ENCODE measurements around the gene TBC1D24. TPM values are rescaled to one million over a fixed set of nuclear protein-coding genes. Genes with fewer than 3 reads are reported as not detected.

Gene TBC1D24
- total and polyA plus RNA-seq, 9 of the 15 experiments (the other 6 are each of a cell fraction or from before 2014, with no cell fraction given) = 1.7 to 22.6 (median 7.2) TPM

DNA sequence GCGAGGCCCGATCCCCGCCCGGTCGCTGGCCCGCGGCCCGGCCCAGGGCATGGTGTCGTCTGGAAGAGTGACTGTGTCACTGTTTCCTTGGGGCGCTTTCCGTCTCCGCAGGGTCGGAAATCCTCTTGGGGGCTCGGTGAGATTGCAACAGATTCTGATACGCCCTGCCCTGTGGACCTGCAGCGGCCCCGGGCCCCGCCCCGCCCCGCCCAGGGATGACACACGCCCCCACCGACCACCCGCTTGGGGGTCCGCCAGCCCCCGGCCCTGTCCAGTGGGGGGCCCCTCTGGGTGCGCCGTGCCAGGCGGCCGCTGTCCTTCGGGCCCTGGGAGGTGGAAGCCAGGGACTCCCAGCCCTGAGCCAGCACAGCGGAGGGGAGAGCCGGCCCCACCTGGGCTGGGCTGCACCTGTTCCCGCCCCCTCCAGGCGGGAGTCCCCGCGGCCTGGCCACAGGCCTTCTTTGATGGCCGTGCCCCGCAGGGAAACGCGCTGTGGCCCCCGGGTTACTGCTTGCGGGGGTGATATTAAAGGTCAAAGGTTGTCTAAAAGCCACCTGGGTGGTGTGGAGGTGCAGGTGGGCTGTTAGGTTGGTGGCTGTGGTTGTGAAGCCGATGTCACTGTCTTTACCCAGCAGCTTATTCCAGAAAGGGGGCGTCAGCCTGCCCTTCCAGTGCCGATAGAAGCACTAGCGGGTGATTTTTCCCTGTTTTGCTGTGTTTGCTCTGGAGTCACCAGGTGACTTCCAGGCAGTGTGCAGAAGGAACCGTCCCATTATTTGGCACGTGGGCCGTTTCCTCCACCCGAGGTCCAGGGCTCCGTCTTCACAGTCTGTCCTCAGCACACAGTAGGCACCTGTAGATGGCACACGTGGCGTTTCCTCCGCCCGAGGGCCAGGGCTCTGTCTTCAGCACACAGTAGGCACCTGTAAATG, 752 bp downstream of the TBC1D24 start (continued):
- TF ChIP-seq, protein P1, sequence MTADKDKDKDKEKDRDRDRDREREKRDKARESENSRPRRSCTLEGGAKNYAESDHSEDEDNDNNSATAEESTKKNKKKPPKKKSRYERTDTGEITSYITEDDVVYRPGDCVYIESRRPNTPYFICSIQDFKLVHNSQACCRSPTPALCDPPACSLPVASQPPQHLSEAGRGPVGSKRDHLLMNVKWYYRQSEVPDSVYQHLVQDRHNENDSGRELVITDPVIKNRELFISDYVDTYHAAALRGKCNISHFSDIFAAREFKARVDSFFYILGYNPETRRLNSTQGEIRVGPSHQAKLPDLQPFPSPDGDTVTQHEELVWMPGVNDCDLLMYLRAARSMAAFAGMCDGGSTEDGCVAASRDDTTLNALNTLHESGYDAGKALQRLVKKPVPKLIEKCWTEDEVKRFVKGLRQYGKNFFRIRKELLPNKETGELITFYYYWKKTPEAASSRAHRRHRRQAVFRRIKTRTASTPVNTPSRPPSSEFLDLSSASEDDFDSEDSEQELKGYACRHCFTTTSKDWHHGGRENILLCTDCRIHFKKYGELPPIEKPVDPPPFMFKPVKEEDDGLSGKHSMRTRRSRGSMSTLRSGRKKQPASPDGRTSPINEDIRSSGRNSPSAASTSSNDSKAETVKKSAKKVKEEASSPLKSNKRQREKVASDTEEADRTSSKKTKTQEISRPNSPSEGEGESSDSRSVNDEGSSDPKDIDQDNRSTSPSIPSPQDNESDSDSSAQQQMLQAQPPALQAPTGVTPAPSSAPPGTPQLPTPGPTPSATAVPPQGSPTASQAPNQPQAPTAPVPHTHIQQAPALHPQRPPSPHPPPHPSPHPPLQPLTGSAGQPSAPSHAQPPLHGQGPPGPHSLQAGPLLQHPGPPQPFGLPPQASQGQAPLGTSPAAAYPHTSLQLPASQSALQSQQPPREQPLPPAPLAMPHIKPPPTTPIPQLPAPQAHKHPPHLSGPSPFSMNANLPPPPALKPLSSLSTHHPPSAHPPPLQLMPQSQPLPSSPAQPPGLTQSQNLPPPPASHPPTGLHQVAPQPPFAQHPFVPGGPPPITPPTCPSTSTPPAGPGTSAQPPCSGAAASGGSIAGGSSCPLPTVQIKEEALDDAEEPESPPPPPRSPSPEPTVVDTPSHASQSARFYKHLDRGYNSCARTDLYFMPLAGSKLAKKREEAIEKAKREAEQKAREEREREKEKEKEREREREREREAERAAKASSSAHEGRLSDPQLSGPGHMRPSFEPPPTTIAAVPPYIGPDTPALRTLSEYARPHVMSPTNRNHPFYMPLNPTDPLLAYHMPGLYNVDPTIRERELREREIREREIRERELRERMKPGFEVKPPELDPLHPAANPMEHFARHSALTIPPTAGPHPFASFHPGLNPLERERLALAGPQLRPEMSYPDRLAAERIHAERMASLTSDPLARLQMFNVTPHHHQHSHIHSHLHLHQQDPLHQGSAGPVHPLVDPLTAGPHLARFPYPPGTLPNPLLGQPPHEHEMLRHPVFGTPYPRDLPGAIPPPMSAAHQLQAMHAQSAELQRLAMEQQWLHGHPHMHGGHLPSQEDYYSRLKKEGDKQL (CRISPR knock-in tag; IDR thresholded peaks at IDR 0.05; ENCODE audit: borderline replicate concordance) = no peak
- TF ChIP-seq BMI1 (IDR thresholded peaks at IDR 0.05; ENCODE audit: low read length) (no peak), POLR2G (IDR thresholded peaks at IDR 0.05; ENCODE audit: low read depth, low read length) (0 out of 2 replicates have a peak, but pooled peaks have one; percentile 2), ZKSCAN1 (IDR thresholded peaks at IDR 0.05; ENCODE audit: low read depth, low read length) (peak; percentile 97), CTBP1 (IDR thresholded peaks at IDR 0.05; ENCODE audit: borderline replicate concordance) (no peak)
- TF ChIP-seq, protein P2, sequence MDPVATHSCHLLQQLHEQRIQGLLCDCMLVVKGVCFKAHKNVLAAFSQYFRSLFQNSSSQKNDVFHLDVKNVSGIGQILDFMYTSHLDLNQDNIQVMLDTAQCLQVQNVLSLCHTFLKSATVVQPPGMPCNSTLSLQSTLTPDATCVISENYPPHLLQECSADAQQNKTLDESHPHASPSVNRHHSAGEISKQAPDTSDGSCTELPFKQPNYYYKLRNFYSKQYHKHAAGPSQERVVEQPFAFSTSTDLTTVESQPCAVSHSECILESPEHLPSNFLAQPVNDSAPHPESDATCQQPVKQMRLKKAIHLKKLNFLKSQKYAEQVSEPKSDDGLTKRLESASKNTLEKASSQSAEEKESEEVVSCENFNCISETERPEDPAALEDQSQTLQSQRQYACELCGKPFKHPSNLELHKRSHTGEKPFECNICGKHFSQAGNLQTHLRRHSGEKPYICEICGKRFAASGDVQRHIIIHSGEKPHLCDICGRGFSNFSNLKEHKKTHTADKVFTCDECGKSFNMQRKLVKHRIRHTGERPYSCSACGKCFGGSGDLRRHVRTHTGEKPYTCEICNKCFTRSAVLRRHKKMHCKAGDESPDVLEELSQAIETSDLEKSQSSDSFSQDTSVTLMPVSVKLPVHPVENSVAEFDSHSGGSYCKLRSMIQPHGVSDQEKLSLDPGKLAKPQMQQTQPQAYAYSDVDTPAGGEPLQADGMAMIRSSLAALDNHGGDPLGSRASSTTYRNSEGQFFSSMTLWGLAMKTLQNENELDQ (CRISPR knock-in tag; IDR thresholded peaks at IDR 0.05; ENCODE audit: borderline replicate concordance) = no peak
